WTC11 (cell line): ENCODE data around the gene GABBR1.

Source experiments
- CTCF ChIP-seq: fragments of 200-600 bp; IDR thresholded peaks from 2 replicates; pipeline ENCODE4 v1.8.0; 2022; ENCODE audit warnings: antibody characterized with exemption
- ETV6 ChIP-seq: sonication (generic); formaldehyde crosslinking; IDR thresholded peaks from 2 replicates; pipeline ENCODE4 v1.8.1; 2022; ENCODE audit warnings: mild to moderate bottlenecking, missing genetic modification reagents
- NR3C1 ChIP-seq: sonication (generic); formaldehyde crosslinking; conservative IDR thresholded peaks from 2 replicates; pipeline ENCODE4 v1.8.1; 2023; ENCODE audit warnings: low read depth, mild to moderate bottlenecking, missing genetic modification reagents
- TCF7 ChIP-seq: sonication (generic); formaldehyde crosslinking; IDR thresholded peaks from 2 replicates; pipeline ENCODE4 v1.8.0; 2022; ENCODE audit warnings: mild to moderate bottlenecking, low read depth, missing genetic modification reagents, moderate library complexity
- TF ChIP-seq, protein P1 (sequence below): sonication (generic); formaldehyde crosslinking; conservative IDR thresholded peaks from 2 replicates; pipeline ENCODE4 v1.8.1; 2022; ENCODE audit warnings: mild to moderate bottlenecking, missing genetic modification reagents
- TF ChIP-seq, protein P2 (sequence below): sonication (generic); formaldehyde crosslinking; IDR thresholded peaks from 2 replicates; pipeline ENCODE4 v1.8.1; 2022; ENCODE audit warnings: low read depth, missing genetic modification reagents, borderline replicate concordance
- TF ChIP-seq, protein P3 (sequence below): sonication (generic); formaldehyde crosslinking; conservative IDR thresholded peaks from 2 replicates; pipeline ENCODE4 v1.8.1; 2023; ENCODE audit warnings: mild to moderate bottlenecking, low read depth, missing genetic modification reagents, moderate library complexity

DNA sequence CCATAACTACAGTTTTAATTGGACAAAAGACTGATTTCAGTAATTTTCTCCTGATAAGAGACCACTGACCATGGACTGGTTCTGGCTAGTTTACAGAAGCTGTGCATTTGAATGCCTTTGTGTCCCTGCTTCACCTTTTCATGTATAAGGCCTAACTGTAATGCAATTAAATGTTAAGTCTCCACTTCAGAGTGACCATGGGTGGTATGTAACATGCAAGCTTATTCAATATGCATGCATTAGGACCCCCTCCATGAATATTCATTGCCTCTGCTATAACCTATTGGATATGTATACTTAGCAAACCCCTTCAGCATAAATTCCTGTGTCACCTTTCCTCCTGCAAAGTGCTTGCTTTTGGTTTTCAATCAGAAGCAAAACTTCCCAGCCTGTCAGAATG, 75.7 kb downstream of the GABBR1 start:
- TF ChIP-seq ETV6 (CRISPR knock-in tag) (no peak), CTCF (no peak), TCF7 (CRISPR knock-in tag) (no peak), NR3C1 (CRISPR knock-in tag) (no peak)
- TF ChIP-seq, protein P1, sequence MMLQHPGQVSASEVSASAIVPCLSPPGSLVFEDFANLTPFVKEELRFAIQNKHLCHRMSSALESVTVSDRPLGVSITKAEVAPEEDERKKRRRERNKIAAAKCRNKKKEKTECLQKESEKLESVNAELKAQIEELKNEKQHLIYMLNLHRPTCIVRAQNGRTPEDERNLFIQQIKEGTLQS (CRISPR knock-in tag), result no peak
- TF ChIP-seq, protein P2, sequence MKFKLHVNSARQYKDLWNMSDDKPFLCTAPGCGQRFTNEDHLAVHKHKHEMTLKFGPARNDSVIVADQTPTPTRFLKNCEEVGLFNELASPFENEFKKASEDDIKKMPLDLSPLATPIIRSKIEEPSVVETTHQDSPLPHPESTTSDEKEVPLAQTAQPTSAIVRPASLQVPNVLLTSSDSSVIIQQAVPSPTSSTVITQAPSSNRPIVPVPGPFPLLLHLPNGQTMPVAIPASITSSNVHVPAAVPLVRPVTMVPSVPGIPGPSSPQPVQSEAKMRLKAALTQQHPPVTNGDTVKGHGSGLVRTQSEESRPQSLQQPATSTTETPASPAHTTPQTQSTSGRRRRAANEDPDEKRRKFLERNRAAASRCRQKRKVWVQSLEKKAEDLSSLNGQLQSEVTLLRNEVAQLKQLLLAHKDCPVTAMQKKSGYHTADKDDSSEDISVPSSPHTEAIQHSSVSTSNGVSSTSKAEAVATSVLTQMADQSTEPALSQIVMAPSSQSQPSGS (CRISPR knock-in tag), result no peak
- TF ChIP-seq, protein P3, sequence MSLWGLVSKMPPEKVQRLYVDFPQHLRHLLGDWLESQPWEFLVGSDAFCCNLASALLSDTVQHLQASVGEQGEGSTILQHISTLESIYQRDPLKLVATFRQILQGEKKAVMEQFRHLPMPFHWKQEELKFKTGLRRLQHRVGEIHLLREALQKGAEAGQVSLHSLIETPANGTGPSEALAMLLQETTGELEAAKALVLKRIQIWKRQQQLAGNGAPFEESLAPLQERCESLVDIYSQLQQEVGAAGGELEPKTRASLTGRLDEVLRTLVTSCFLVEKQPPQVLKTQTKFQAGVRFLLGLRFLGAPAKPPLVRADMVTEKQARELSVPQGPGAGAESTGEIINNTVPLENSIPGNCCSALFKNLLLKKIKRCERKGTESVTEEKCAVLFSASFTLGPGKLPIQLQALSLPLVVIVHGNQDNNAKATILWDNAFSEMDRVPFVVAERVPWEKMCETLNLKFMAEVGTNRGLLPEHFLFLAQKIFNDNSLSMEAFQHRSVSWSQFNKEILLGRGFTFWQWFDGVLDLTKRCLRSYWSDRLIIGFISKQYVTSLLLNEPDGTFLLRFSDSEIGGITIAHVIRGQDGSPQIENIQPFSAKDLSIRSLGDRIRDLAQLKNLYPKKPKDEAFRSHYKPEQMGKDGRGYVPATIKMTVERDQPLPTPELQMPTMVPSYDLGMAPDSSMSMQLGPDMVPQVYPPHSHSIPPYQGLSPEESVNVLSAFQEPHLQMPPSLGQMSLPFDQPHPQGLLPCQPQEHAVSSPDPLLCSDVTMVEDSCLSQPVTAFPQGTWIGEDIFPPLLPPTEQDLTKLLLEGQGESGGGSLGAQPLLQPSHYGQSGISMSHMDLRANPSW (CRISPR knock-in tag), result no peak
